Stomach (tissue), 9 donors: Measurements from ENCODE around the gene PFDN2. TPM values are rescaled to one million over a fixed set of nuclear protein-coding genes. Genes with fewer than 3 reads are reported as not detected.
A peak's percentile ranks its signal among the peaks of the same experiment; 100 is the strongest.

ENCODE experiments used
- DNase-seq, 2 donors: peaks; one replicate each; pipeline versions ENCODE4 v3.0.0 to v3.0.0-alpha.2; 2013 to 2019
- H3K27ac ChIP-seq, 5 donors: fragments of 200-600 bp in 4 of 5; sonication (generic) in 4 of 5; one replicate each; pipeline ENCODE4 v1.5.1; 2013 to 2019; ENCODE audit warnings: mild to moderate bottlenecking in 1 of 5, moderate library complexity in 1 of 5
- H3K27me3 ChIP-seq, 3 donors: fragments of 200-600 bp; sonication (generic); one replicate each; pipeline ENCODE4 v1.5.1; 2017 to 2019; ENCODE audit warnings: mixed run types in 1 of 3
- H3K36me3 ChIP-seq, 4 donors: fragments of 200-600 bp; sonication (generic); 1 replicate in 3 of 4; 2 replicates in 1 of 4; pipeline ENCODE4 v1.5.1; 2016 to 2019
- H3K4me1 ChIP-seq, 4 donors: fragments of 200-600 bp; sonication (generic); one replicate each; pipeline ENCODE4 v1.5.1; 2016 to 2019
- H3K4me3 ChIP-seq, 4 donors: fragments of 200-600 bp; sonication (generic) in 3 of 4; one replicate each; pipeline ENCODE4 v1.5.1; 2016 to 2019; ENCODE audit warnings: mild to moderate bottlenecking in 1 of 4
- H3K9me3 ChIP-seq, 4 donors: fragments of 200-600 bp; sonication (generic); one replicate each; pipeline ENCODE4 v1.5.1; 2016 to 2019
- CTCF ChIP-seq, 7 experiments: fragments of 450-650 bp in 4 of 7; fragments of 200-600 bp in 3 of 7; sonication (generic) in 3 of 7; IDR thresholded peaks; one replicate each; pipeline ENCODE4 v1.5.1; 2016 to 2019; ENCODE audit warnings: antibody characterized with exemption in 7 of 7, control low read depth in 2 of 7, mild to moderate bottlenecking in 1 of 7
- EP300 ChIP-seq: sonication (generic); formaldehyde crosslinking; IDR thresholded peaks from one replicate; pipeline ENCODE4 v1.6.1; 2017; ENCODE audit warnings: antibody characterized with exemption
- POLR2A ChIP-seq, 4 donors: fragments of 450-650 bp; IDR thresholded peaks; one replicate each; pipeline ENCODE4 v1.6.1; 2016; ENCODE audit warnings: antibody characterized with exemption in 4 of 4, control low read depth in 2 of 4, mild to moderate bottlenecking in 1 of 4, moderate library complexity in 1 of 4
- POLR2AphosphoS5 ChIP-seq, 3 donors: sonication (generic); formaldehyde crosslinking; IDR thresholded peaks; one replicate each; pipeline ENCODE4 v1.6.1; 2016; ENCODE audit warnings: antibody characterized with exemption in 3 of 3
- WGBS, 5 donors: extraction: QIAGEN DNeasy Blood & Tissue Kit in 3 of 5; methylation state at CpG; one replicate each; pipeline versions ENCODE4 v1.1.5 to v1.1.7; 2013 to 2018; 5-methylcytosine and 5-hydroxymethylcytosine counted together
- intact Hi-C: fragments of 100-400 bp; cut with DNase I; formaldehyde crosslinking; loops from one replicate; pipeline ENCODE4 v1.15.1; 2023; ENCODE audit warnings: low total_unique reads
- polyA plus RNA-seq, 3 donors: library from polyadenylated mRNA; stranded (reverse); fragments of 200-250 nt; gene quantifications; one replicate each; pipeline ENCODE4 v1.2.3, GENCODE V29; 2013
- total RNA-seq, 5 donors: library from RNA; depleted of rRNA; stranded (reverse); fragments of >200 nt; gene quantifications; one replicate each; pipeline versions ENCODE4 v1.1.0 to v1.2.3, GENCODE V29; 2014 to 2016
- donor health status: healthy with polysubstance abuse.
- donor health status: Bipolar disorder and iron deficiency.
- donor health status: healthy.

Gene PFDN2
- total and polyA plus RNA-seq, 8 donors = 11.6 to 166 (median 59.4) TPM; not detected in 2

GRCh38 chr1:161153176-161153575 is 35.3 kb upstream of the PFDN2 start:
- intact Hi-C loops = no loop called here
- TF ChIP-seq EP300 (no peak), POLR2AphosphoS5 (IDR thresholded peaks at IDR 0.05) (no peak), CTCF (IDR thresholded peaks at IDR 0.05) (no peak)
- Histone ChIP-seq H3K36me3 (peaks cover 5 to 16% (median 14%) of the 10 kb centered on the region in 4 donors), H3K27ac (peak overlapping the region in 4 of 5 donors; percentile 93 to 99 (median 97)), H3K27me3 (no peaks in the 10 kb centered on the region), H3K9me3 (no peaks in the 10 kb centered on the region), H3K4me3 (peak overlapping the region; percentile 72 to 77 (median 74)), H3K4me1 (peaks cover 13 to 29% (median 19%) of the 10 kb centered on the region in 4 donors)
- WGBS, 5 donors = 18 to 22% (median 21%) methylated on average over 9 of the region's 9 CpGs
- DNase-seq = no peak

DNA sequence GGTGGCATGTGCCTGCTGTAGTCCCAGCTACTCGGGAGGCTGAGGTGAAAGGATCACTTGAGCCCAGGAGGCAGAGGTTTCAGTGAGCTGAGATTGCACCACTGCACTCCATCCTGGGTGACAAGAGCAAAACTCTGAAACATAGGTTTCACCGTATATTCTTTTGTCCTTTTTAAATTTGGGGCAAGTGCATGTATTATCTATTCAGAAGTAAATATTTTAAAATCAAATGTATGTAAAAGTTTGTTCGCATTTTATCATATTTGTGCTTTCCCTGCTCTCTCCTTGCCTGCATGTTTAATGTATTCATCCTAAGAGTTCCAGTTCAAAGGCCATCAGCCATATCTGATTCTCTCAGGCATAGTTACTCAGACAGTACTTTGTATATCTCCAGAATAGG is 28.0 kb upstream of the PFDN2 start:
- Histone ChIP-seq H3K9me3 (no peaks in the 10 kb centered on the region), H3K36me3 (no peaks in the 10 kb centered on the region), H3K27me3 (no peaks in the 10 kb centered on the region), H3K4me1 (no peaks in the 10 kb centered on the region), H3K27ac (no peak overlapping the region), H3K4me3 (no peak overlapping the region)
- 66 to 83% (median 72%) methylated on average over 3 of the region's 3 CpGs for WGBS, 5 donors
- DNase-seq = no peak
- intact Hi-C loops = no loop called here
- TF ChIP-seq POLR2AphosphoS5 (IDR thresholded peaks at IDR 0.05) (no peak), POLR2A (IDR thresholded peaks at IDR 0.05) (no peak), EP300 (no peak), CTCF (IDR thresholded peaks at IDR 0.05) (no peak)

DNA sequence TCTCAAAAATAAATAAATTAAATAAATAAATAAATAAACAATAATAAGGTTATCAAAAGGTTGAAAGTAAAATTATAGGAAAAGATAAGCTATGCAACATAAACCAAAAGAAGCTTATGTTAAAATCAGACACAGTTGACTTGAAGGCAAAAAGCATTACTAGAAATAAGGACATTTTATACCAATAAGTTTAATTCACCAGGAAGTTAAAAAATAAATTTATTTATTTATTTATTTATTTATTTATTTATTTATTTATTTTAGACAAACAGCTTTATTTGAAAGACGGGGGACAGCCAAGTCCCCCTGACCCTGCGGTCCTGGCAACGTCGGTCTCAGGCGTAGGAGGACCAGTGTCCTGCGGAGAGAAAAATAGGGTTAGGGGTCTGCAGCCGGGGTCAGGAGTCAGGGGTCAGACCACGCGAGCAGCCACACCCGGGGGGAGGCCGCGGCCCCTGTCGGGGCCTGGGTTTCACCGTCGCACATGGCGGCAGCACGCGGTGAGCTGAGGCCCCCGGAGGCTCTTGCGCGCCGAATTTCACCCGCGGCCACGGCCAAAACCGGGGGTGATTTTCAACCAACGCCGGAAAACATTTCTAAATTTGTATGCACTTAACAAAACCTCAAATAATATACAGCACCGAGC is 23.0 kb upstream of the PFDN2 start:
- DNase-seq = no peak

GRCh38 chr1:161139766-161140165 is 21.9 kb upstream of the PFDN2 start:
- Histone ChIP-seq H3K9me3 (no peaks in the 10 kb centered on the region), H3K4me3 (no peak overlapping the region), H3K27ac (no peak overlapping the region), H3K4me1 (peaks cover 0 to 13% (median 4%) of the 10 kb centered on the region in 4 donors), H3K27me3 (no peaks in the 10 kb centered on the region), H3K36me3 (peaks cover 0 to 2% (median 0%) of the 10 kb centered on the region in 4 donors)
- peak; percentile 46 to 77 for DNase-seq
- intact Hi-C loops = no loop called here
- 15 to 22% (median 19%) methylated on average over 1 of the region's 1 CpG for whole genome bisulfite sequencing, 5 donors
- TF ChIP-seq CTCF (IDR thresholded peaks at IDR 0.05) (peak in 4 of 7 experiments; percentile 25 to 52 (median 36)), EP300 (no peak)

More for the DNA sequence above, 23.0 kb upstream of the PFDN2 start:
- TF ChIP-seq EP300 (no peak), CTCF (IDR thresholded peaks at IDR 0.05) (no peak), POLR2A (IDR thresholded peaks at IDR 0.05) (no peak), POLR2AphosphoS5 (IDR thresholded peaks at IDR 0.05) (no peak)
- Histone ChIP-seq H3K9me3 (no peaks in the 10 kb centered on the region), H3K4me3 (no peak overlapping the region), H3K4me1 (peaks cover 0 to 9% (median 0%) of the 10 kb centered on the region in 4 donors), H3K36me3 (no peaks in the 10 kb centered on the region), H3K27ac (no peak overlapping the region), H3K27me3 (no peaks in the 10 kb centered on the region)
- intact Hi-C loops = no loop called here
- WGBS, 5 donors = 91 to 95% (median 93%) methylated on average over 28 to 29 of the region's 29 CpGs
